CD4-positive, alpha-beta memory T cell (primary cell): ENCODE data around the gene DLG5. TPM values are rescaled to one million over a fixed set of nuclear protein-coding genes. Genes with fewer than 3 reads are reported as not detected.

Source experiments
- CTCF ChIA-PET: fragments of 350-600 bp; sonication (Branson Sonifier 250); formaldehyde crosslinking; loops from one replicate; lab custom pipeline; 2021; ENCODE audit warnings: inconsistent platforms; ENCODE audit not compliant: partially characterized antibody; lab: Charles Lee
- POLR2A ChIA-PET: fragments of 350-600 bp; sonication (Branson Sonifier 250); formaldehyde crosslinking; loops from one replicate; lab custom pipeline; 2021; ENCODE audit not compliant: partially characterized antibody; lab: Charles Lee
- DNase-seq, 5 donors: peaks; one replicate each; pipeline versions ENCODE4 v3.0.0 to v3.0.0-alpha.2; 2020 to 2022; ENCODE audit warnings: mixed read lengths in 1 of 5
- H3K27ac ChIP-seq: one replicate; pipeline ENCODE4 v1.7.0; 2013; ENCODE audit warnings: low read depth, low read length
- H3K27me3 ChIP-seq: 2 replicates; pipeline ENCODE4 v1.7.0; 2013; ENCODE audit warnings: mild to moderate bottlenecking, low read length, moderate library complexity; ENCODE audit not compliant: insufficient read depth
- H3K36me3 ChIP-seq: 2 replicates; pipeline ENCODE4 v1.7.0; 2013; ENCODE audit warnings: mild to moderate bottlenecking, low read length, moderate library complexity; ENCODE audit not compliant: insufficient read depth
- H3K4me1 ChIP-seq: 2 replicates; pipeline ENCODE4 v1.7.0; 2013; ENCODE audit warnings: mild to moderate bottlenecking, low read length, moderate library complexity; ENCODE audit not compliant: insufficient read depth
- H3K4me3 ChIP-seq, 2 donors: one replicate each; pipeline ENCODE4 v1.7.0; 2013; ENCODE audit warnings: low read length in 2 of 2, mild to moderate bottlenecking in 1 of 2
- H3K9me3 ChIP-seq, 2 donors: one replicate each; pipeline ENCODE4 v1.7.0; 2013; ENCODE audit warnings: low read length in 2 of 2, control low read depth in 1 of 2; ENCODE audit not compliant: control insufficient read depth in 1 of 2
- H3K27ac Mint-ChIP-seq, 7 donors: one replicate each; pipeline ENCODE4 v1.8.0; 2020 to 2021; ENCODE audit warnings: mixed read lengths in 7 of 7, mild to moderate bottlenecking in 6 of 7, inconsistent platforms in 3 of 7, moderate library complexity in 3 of 7
- H3K27me3 Mint-ChIP-seq, 2 donors: one replicate each; pipeline ENCODE4 v1.8.0; 2020 to 2021; ENCODE audit warnings: mixed read lengths in 2 of 2
- H3K36me3 Mint-ChIP-seq, 2 donors: one replicate each; pipeline ENCODE4 v1.8.0; 2020 to 2021; ENCODE audit warnings: mixed read lengths in 2 of 2, inconsistent platforms in 1 of 2, mild to moderate bottlenecking in 1 of 2
- H3K4me1 Mint-ChIP-seq, 4 donors: one replicate each; pipeline ENCODE4 v1.8.0; 2020 to 2021; ENCODE audit warnings: mixed read lengths in 4 of 4, mild to moderate bottlenecking in 1 of 4
- H3K4me3 Mint-ChIP-seq, 8 donors: one replicate each; pipeline ENCODE4 v1.8.0; 2020 to 2021; ENCODE audit warnings: mixed read lengths in 8 of 8, mild to moderate bottlenecking in 7 of 8, moderate library complexity in 6 of 8, inconsistent platforms in 3 of 8
- H3K9me3 Mint-ChIP-seq, 8 donors: one replicate each; pipeline ENCODE4 v1.8.0; 2020 to 2021; ENCODE audit warnings: mixed read lengths in 8 of 8, mild to moderate bottlenecking in 5 of 8, inconsistent platforms in 3 of 8, moderate library complexity in 1 of 8
- intact Hi-C: fragments of 100-400 bp; cut with micrococcal nuclease; formaldehyde crosslinking; loops from one replicate; pipeline ENCODE4 v1.15.1; 2023
- polyA plus RNA-seq, 2 donors: library from polyadenylated mRNA; unstranded; fragments of 300-500 nt; fragmentation: Illumina TruSeq; gene quantifications; one replicate each; pipeline ENCODE4 v1.2.3, GENCODE V29; 2021
- total RNA-seq, 2 experiments: library from RNA; stranded (reverse); gene quantifications; one replicate each; pipeline ENCODE4 v1.2.3, GENCODE V29; 2021

DLG5 gene
- total and polyA plus RNA-seq, 4 experiments from 2014 or later = 0.13 to 3.2 (median 2.7) TPM; not detected in 1

DNA sequence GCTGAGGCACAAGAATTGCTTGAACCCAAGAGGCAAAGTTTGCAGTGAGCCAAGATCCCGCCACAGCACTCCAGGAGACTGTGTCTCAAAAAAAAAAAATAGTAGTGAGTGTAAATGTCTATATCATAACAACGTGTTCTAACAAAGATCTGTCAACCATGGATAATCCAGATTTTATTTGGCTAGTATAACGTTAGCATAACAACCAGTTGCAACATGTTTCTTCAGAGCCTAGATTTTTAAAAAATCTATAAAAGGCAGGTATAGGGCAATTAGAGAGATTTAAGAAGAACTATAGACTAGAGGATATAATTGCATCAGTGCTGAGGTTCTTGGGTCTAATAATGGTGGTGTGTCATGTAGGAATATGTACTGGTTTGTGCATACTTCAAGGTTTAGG, 30.5 kb downstream of the DLG5 start:
- no peaks in the 10 kb centered on the region for H3K36me3 Mint-ChIP-seq
- H3K27me3 Mint-ChIP-seq = peaks cover 0 to 2% of the 10 kb centered on the region in 2 donors
- no peaks in the 10 kb centered on the region for H3K9me3 ChIP-seq
- no peak overlapping the region for H3K27ac ChIP-seq
- peak overlapping the region in 1 of 7 donors; percentile 31 for H3K27ac Mint-ChIP-seq
- no peak overlapping the region for H3K4me3 ChIP-seq
- H3K4me1 ChIP-seq = no peaks in the 10 kb centered on the region
- CTCF ChIA-PET = no interaction called here
- intact Hi-C loops = no loop called here
- no peaks in the 10 kb centered on the region for H3K9me3 Mint-ChIP-seq
- H3K27me3 ChIP-seq = no peaks in the 10 kb centered on the region
- H3K4me1 Mint-ChIP-seq = no peaks in the 10 kb centered on the region
- POLR2A ChIA-PET = no interaction called here
- DNase-seq = no peak
- no peak overlapping the region for H3K4me3 Mint-ChIP-seq
- H3K36me3 ChIP-seq = no peaks in the 10 kb centered on the region

DNA sequence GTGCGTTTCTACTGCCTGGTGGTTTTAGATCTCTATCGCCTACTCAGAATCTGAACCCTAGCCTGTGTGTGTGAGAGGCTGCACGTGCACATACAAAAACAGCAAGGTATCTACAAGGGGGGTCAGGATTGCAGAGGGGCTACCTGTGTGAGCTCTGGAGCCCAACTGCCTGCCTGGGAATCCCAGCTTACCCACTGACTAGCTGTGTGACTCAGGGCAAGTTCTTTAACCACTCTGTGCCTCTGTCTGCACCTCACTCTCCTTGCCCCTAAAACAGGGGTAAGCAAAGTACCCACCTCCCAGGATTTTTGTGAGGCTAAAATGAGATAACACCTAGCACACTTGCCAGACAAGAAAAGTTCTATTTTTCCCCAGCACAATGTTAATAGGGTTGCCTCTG, 32.5 kb downstream of the DLG5 start:
- intact Hi-C loops = no loop called here
- CTCF ChIA-PET = no interaction called here
- no peaks in the 10 kb centered on the region for H3K4me1 ChIP-seq
- Mint-ChIP-seq H3K36me3 (no peaks in the 10 kb centered on the region), H3K9me3 (no peaks in the 10 kb centered on the region), H3K4me3 (no peak overlapping the region), H3K27me3 (peaks cover 0 to 2% of the 10 kb centered on the region in 2 donors), H3K4me1 (no peaks in the 10 kb centered on the region), H3K27ac (no peak overlapping the region)
- H3K36me3 ChIP-seq = no peaks in the 10 kb centered on the region
- no peaks in the 10 kb centered on the region for H3K27me3 ChIP-seq
- POLR2A ChIA-PET = no interaction called here
- H3K4me3 ChIP-seq = no peak overlapping the region
- H3K27ac ChIP-seq = no peak overlapping the region
- H3K9me3 ChIP-seq = no peaks in the 10 kb centered on the region
- no peak for DNase-seq

DNA sequence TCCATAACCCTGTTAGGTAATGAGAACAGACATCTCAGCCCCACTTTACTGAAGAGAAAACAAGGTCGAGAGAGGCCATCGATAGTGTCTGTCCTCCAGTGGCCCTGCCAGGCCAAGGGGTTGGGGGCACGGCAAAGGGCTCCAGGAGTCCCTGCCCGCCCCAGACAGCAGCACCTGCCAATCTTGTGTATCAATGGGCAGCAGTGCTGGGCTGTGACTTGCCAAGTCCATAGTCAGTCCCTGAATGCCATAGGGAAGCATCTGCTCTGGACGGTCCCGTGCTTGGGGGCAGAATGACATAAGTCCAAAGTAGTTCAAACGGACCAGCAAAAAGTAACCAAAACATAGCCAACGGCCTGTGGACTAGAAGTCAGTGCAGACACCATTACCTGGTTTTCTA, 33.2 kb downstream of the DLG5 start:
- H3K27me3 Mint-ChIP-seq = peaks cover 0 to 2% of the 10 kb centered on the region in 2 donors
- intact Hi-C loops = no loop called here
- Histone ChIP-seq H3K4me1 (no peaks in the 10 kb centered on the region), H3K9me3 (no peaks in the 10 kb centered on the region), H3K27me3 (no peaks in the 10 kb centered on the region), H3K27ac (no peak overlapping the region), H3K4me3 (no peak overlapping the region), H3K36me3 (no peaks in the 10 kb centered on the region)
- no peaks in the 10 kb centered on the region for H3K36me3 Mint-ChIP-seq
- CTCF ChIA-PET = no interaction called here
- POLR2A ChIA-PET = no interaction called here
- DNase-seq = no peak
- no peaks in the 10 kb centered on the region for H3K4me1 Mint-ChIP-seq
- H3K27ac Mint-ChIP-seq = no peak overlapping the region
- H3K9me3 Mint-ChIP-seq = no peaks in the 10 kb centered on the region
- H3K4me3 Mint-ChIP-seq = no peak overlapping the region

DNA sequence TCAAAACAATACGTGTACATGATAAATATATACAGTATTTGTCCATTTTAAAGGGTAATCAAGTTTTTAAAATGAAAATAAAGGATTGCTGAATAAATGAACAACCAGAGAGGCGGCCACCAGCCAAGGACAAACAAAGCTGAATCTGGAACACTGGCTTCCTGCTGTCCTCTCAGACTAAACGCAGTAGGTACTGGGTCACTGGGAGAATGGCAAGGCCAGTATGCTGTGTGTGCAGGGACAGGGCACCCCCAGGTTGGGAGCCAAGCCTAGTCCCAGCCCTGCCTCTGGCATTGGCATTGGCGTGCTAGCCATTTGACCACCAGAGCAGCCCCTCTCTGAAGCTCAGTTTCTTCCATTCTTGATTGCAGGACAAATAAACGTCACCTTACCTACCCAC, 33.8 kb downstream of the DLG5 start:
- no peaks in the 10 kb centered on the region for H3K9me3 ChIP-seq
- no peak overlapping the region for H3K27ac ChIP-seq
- ChIA-PET POLR2A (no interaction called here), CTCF (no interaction called here)
- intact Hi-C loops = no loop called here
- H3K4me1 Mint-ChIP-seq = no peaks in the 10 kb centered on the region
- H3K4me3 ChIP-seq = no peak overlapping the region
- no peak overlapping the region for H3K4me3 Mint-ChIP-seq
- H3K36me3 Mint-ChIP-seq = no peaks in the 10 kb centered on the region
- no peaks in the 10 kb centered on the region for H3K4me1 ChIP-seq
- H3K27me3 ChIP-seq = no peaks in the 10 kb centered on the region
- no peak for DNase-seq
- no peaks in the 10 kb centered on the region for H3K36me3 ChIP-seq
- peaks cover 0 to 2% of the 10 kb centered on the region in 2 donors for H3K27me3 Mint-ChIP-seq
- H3K27ac Mint-ChIP-seq = no peak overlapping the region
- H3K9me3 Mint-ChIP-seq = no peaks in the 10 kb centered on the region

DNA sequence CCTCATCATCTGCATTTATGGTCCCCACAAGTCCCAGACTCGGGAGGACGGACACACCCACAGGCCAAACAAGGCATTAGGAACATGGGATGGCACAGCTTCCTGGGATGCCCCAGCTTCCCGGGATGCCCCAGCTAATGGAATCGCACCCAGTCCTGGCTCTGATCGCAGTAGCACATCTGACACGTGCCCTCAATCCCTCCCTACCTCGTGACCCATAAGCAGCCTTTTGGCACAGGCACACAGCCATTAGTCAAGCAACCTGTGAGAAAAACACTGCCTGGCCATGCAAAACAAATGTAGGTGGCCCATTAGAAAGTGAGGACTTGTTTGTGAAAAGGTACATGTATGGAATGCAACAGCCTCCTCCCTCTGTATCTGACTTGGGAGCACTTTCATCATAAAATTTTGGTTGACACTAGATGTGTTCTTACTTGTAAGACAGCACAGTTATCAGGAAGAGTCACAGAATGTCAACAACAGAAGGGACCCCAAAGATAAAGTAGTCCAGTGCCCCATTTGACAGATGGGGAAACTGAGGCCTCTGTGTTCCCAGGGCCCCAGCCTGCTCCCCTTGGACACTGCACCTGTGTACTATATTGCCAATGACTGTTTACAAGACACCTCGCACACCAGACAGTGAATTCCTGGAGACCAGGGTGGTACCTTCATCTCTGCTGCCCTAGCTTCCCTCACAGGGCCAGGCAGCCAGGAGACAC, 34.4 kb downstream of the DLG5 start:
- Mint-ChIP-seq H3K4me3 (no peak overlapping the region), H3K27me3 (peaks cover 0 to 2% of the 10 kb centered on the region in 2 donors), H3K4me1 (no peaks in the 10 kb centered on the region), H3K36me3 (no peaks in the 10 kb centered on the region), H3K9me3 (no peaks in the 10 kb centered on the region), H3K27ac (no peak overlapping the region)
- ChIA-PET POLR2A (no interaction called here), CTCF (no interaction called here)
- H3K4me1 ChIP-seq = no peaks in the 10 kb centered on the region
- intact Hi-C loops = no loop called here
- no peaks in the 10 kb centered on the region for H3K27me3 ChIP-seq
- no peak overlapping the region for H3K4me3 ChIP-seq
- no peaks in the 10 kb centered on the region for H3K9me3 ChIP-seq
- no peak for DNase-seq
- no peaks in the 10 kb centered on the region for H3K36me3 ChIP-seq
- H3K27ac ChIP-seq = no peak overlapping the region

DNA sequence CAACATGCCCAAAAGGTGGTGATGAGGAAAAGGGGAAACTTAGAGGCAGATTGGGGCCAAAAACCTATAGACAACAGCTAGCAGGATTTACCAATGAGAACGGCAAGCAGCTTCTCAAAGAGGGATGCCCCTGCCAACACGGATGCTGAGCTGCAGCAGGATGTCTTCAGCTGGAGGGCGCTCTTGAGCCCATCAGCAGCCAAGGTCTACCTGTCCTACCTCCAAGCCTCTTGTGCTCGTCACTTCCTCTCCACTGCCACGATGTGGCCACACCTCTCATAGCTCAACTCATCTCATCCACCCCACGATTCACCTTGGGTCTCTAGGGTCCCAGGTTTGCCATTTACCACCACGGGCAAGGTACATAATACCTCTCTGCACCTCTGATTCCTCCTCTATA, 36.5 kb downstream of the DLG5 start:
- intact Hi-C loops = no loop called here
- Mint-ChIP-seq H3K4me1 (no peaks in the 10 kb centered on the region), H3K9me3 (no peaks in the 10 kb centered on the region), H3K27me3 (peaks cover 0 to 2% of the 10 kb centered on the region in 2 donors), H3K4me3 (no peak overlapping the region), H3K27ac (no peak overlapping the region), H3K36me3 (no peaks in the 10 kb centered on the region)
- Histone ChIP-seq H3K36me3 (no peaks in the 10 kb centered on the region), H3K4me1 (no peaks in the 10 kb centered on the region), H3K27me3 (no peaks in the 10 kb centered on the region), H3K4me3 (no peak overlapping the region), H3K9me3 (no peaks in the 10 kb centered on the region), H3K27ac (no peak overlapping the region)
- ChIA-PET POLR2A (no interaction called here), CTCF (no interaction called here)
- no peak for DNase-seq

DNA sequence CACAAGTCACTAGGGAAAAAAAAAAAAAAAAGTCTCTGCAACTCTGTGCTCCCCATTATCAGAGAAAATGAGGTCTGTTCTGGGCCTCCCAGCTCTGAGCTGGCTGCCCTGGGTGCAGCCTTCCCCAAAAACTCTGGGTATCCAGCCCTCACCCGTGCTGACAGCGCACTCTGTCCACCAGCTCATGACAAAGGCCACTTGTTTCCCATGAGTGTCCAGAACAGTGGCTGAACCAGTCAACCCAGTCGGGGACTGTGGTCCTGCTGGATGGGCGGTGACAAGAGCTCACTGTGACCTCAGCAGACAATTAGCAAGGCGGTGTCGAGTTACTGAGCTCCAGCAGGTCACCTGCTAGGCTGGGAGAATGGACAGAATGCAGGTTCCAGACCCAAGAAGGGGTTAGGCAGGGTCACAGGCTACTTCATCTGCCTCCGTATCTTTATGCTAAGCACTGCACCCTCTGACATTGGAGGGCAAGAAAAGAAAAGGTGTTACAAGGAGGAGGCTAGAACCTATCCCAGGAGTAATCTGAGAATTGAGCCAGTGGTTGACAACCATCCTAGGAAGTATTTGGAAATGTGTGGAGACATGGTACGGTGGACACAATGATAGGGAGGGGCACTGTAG, 37.2 kb downstream of the DLG5 start:
- ChIA-PET POLR2A (no interaction called here), CTCF (no interaction called here)
- H3K9me3 ChIP-seq = no peaks in the 10 kb centered on the region
- H3K4me3 ChIP-seq = no peak overlapping the region
- peaks cover 0 to 2% of the 10 kb centered on the region in 2 donors for H3K27me3 Mint-ChIP-seq
- H3K27ac Mint-ChIP-seq = peak overlapping the region in 1 of 7 donors; percentile 37
- no peaks in the 10 kb centered on the region for H3K36me3 ChIP-seq
- H3K9me3 Mint-ChIP-seq = no peaks in the 10 kb centered on the region
- H3K27ac ChIP-seq = no peak overlapping the region
- no peaks in the 10 kb centered on the region for H3K36me3 Mint-ChIP-seq
- H3K4me1 ChIP-seq = no peaks in the 10 kb centered on the region
- intact Hi-C loops = no loop called here
- no peak for DNase-seq
- H3K27me3 ChIP-seq = no peaks in the 10 kb centered on the region
- H3K4me1 Mint-ChIP-seq = no peaks in the 10 kb centered on the region
- no peak overlapping the region for H3K4me3 Mint-ChIP-seq
